MM.1S (cell line): ENCODE measurements around the gene MOCS1.

Experiments used
- DNase-seq: peaks from one replicate; pipeline ENCODE4 v3.0.0-alpha.2; 2015
- H2AFZ ChIP-seq: fragments of 300-600 bp; sonication (generic); 2 replicates; pipeline ENCODE4 v1.6.0; 2016; ENCODE audit warnings: antibody characterized with exemption, low read length
- H3F3A ChIP-seq: fragments of 300-600 bp; sonication (generic); 2 replicates; pipeline ENCODE4 v1.6.1; 2016; ENCODE audit warnings: mild to moderate bottlenecking, antibody characterized with exemption, low read length, moderate library complexity, mixed read lengths; ENCODE audit not compliant: insufficient read depth
- H3K27ac ChIP-seq: fragments of 300-600 bp; sonication (generic); 2 replicates; pipeline ENCODE4 v1.5.1; 2016; ENCODE audit warnings: mild to moderate bottlenecking, low read length
- H3K27me3 ChIP-seq: fragments of 300-600 bp; sonication (generic); replicated peaks from 2 replicates; pipeline ENCODE4 v1.6.0; 2016; ENCODE audit warnings: low read length; ENCODE audit not compliant: insufficient read depth
- H3K36me3 ChIP-seq: fragments of 300-600 bp; sonication (generic); replicated peaks from 2 replicates; pipeline ENCODE4 v1.6.1; 2016; ENCODE audit warnings: mild to moderate bottlenecking, low read length, mixed read lengths; ENCODE audit not compliant: insufficient read depth
- H3K4me1 ChIP-seq: fragments of 300-600 bp; sonication (generic); 2 replicates; pipeline ENCODE4 v1.6.1; 2016; ENCODE audit warnings: low read length, mixed read lengths
- H3K4me2 ChIP-seq: fragments of 300-600 bp; sonication (generic); 2 replicates; pipeline ENCODE4 v1.6.0; 2016; ENCODE audit warnings: low read depth, low read length
- H3K4me3 ChIP-seq: fragments of 300-600 bp; sonication (generic); 2 replicates; pipeline ENCODE4 v1.5.1; 2016; ENCODE audit warnings: low read length, mixed read lengths
- H3K79me2 ChIP-seq: fragments of 300-600 bp; sonication (generic); 2 replicates; pipeline ENCODE4 v1.6.1; 2016; ENCODE audit warnings: mixed run types, low read length, mixed read lengths
- H3K9ac ChIP-seq: fragments of 300-600 bp; sonication (generic); 2 replicates; pipeline ENCODE4 v1.6.1; 2016; ENCODE audit warnings: low read length, mixed read lengths
- H3K9me2 ChIP-seq: fragments of 300-600 bp; sonication (generic); replicated peaks from 2 replicates; pipeline ENCODE4 v1.6.1; 2016; ENCODE audit warnings: mild to moderate bottlenecking, low read length, mixed read lengths; ENCODE audit not compliant: insufficient read depth
- H3K9me3 ChIP-seq: fragments of 300-600 bp; sonication (generic); replicated peaks from 2 replicates; pipeline ENCODE4 v1.6.1; 2016; ENCODE audit warnings: mild to moderate bottlenecking, low read length, mixed read lengths; ENCODE audit not compliant: insufficient read depth
- H4K20me1 ChIP-seq: fragments of 300-600 bp; sonication (generic); 2 replicates; pipeline ENCODE4 v1.6.1; 2016; ENCODE audit warnings: mild to moderate bottlenecking, low read length, moderate library complexity, mixed read lengths; ENCODE audit not compliant: insufficient read depth
- EZH2 ChIP-seq: fragments of 300-600 bp; sonication (generic); optimal IDR thresholded peaks from 2 replicates; pipeline ENCODE3; 2017; ENCODE audit warnings: low read depth, mild to moderate bottlenecking, antibody characterized with exemption, low read length, mixed read lengths
- EZH2phosphoT487 ChIP-seq: fragments of 300-600 bp; sonication (generic); IDR thresholded peaks from 2 replicates; pipeline ENCODE4 v1.6.1; 2018; ENCODE audit warnings: antibody characterized with exemption, low read length
- TF ChIP-seq, protein P1 (sequence below): fragments of 300-600 bp; sonication (generic); IDR thresholded peaks from 2 replicates; pipeline ENCODE4 v1.5.1; 2016; ENCODE audit warnings: antibody characterized with exemption, low read length, mixed read lengths

The MOCS1 gene

DNA sequence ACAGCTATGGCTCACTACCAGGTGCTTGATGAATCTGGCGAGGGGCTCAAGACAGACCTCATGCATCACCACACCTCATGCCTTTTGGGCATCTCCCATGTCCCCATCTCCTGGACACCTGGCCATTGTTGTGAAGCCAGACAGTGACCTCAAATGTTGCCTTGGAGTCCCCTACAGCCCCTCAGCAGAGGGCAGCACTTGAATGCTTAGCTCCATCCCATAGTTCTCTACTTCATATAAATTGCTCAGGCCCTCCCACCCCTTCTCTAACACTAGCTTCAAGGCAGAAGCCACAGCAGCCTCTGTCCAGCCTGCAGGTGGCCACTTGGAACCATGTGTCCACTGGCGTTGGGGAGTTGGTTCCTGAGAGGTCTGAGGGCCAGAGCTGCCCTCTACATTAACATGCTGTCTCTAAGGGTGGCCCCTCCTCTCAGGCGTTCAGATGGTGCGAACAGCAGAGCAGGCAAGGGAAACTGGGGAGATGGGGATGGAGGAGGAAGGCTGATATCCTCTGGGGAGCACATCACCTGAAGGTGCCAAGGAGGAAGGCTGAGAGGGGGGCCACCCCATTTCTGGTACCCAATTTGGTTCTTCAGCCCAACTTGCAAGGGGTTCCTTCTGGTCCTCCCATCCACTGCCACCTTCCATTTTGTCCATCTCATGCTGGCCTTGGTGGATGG lies 31.3 kb downstream of the MOCS1 start:
- no peak overlapping the region for H3K27ac ChIP-seq
- H4K20me1 ChIP-seq, result no peaks in the 10 kb centered on the region
- no peaks in the 10 kb centered on the region for H3K79me2 ChIP-seq
- no peak overlapping the region for H3K4me2 ChIP-seq
- no peaks in the 10 kb centered on the region for H3K4me1 ChIP-seq
- no peaks in the 10 kb centered on the region for H3K36me3 ChIP-seq
- H3K27me3 ChIP-seq, result no peaks in the 10 kb centered on the region
- H3F3A ChIP-seq, result no peaks in the 10 kb centered on the region
- H3K9me3 ChIP-seq, result no peaks in the 10 kb centered on the region
- no peak overlapping the region for H2AFZ ChIP-seq
- H3K9me2 ChIP-seq, result no peaks in the 10 kb centered on the region
- no peak overlapping the region for H3K4me3 ChIP-seq
- H3K9ac ChIP-seq, result no peak overlapping the region
- no peak for DNase-seq
- TF ChIP-seq, protein P1, sequence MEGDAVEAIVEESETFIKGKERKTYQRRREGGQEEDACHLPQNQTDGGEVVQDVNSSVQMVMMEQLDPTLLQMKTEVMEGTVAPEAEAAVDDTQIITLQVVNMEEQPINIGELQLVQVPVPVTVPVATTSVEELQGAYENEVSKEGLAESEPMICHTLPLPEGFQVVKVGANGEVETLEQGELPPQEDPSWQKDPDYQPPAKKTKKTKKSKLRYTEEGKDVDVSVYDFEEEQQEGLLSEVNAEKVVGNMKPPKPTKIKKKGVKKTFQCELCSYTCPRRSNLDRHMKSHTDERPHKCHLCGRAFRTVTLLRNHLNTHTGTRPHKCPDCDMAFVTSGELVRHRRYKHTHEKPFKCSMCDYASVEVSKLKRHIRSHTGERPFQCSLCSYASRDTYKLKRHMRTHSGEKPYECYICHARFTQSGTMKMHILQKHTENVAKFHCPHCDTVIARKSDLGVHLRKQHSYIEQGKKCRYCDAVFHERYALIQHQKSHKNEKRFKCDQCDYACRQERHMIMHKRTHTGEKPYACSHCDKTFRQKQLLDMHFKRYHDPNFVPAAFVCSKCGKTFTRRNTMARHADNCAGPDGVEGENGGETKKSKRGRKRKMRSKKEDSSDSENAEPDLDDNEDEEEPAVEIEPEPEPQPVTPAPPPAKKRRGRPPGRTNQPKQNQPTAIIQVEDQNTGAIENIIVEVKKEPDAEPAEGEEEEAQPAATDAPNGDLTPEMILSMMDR, result no peak
- TF ChIP-seq EZH2 (no peak), EZH2phosphoT487 (no peak)

DNA sequence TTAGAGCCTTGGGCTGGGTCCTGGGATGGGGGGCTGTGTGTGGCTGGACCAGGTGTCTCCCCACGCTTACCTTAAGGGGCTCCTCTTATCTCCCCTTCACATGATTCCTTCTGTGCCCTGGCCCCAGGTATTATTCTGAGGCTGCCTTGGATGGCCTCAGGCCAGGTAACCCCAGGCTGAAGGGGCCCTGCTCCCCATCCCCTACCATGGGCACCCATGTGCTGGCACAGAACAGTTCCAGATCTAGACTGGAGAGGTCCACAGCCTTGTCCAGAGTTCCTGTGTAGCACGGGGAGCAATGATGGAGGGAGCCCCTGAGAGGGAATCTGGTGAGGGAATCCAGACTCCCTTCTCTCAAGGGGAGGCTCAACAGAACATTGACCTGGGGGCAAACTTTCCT lies 32.1 kb downstream of the MOCS1 start:
- no peaks in the 10 kb centered on the region for H4K20me1 ChIP-seq
- no peaks in the 10 kb centered on the region for H3K9me3 ChIP-seq
- H3K27ac ChIP-seq, result no peak overlapping the region
- no peak overlapping the region for H2AFZ ChIP-seq
- no peaks in the 10 kb centered on the region for H3K27me3 ChIP-seq
- H3K9me2 ChIP-seq, result no peaks in the 10 kb centered on the region
- H3K9ac ChIP-seq, result no peak overlapping the region
- H3K79me2 ChIP-seq, result no peaks in the 10 kb centered on the region
- no peaks in the 10 kb centered on the region for H3K4me1 ChIP-seq
- H3F3A ChIP-seq, result no peaks in the 10 kb centered on the region
- H3K4me2 ChIP-seq, result no peak overlapping the region
- H3K4me3 ChIP-seq, result no peak overlapping the region
- DNase-seq, result no peak
- TF ChIP-seq, protein P1, result no peak
- TF ChIP-seq EZH2phosphoT487 (no peak), EZH2 (no peak)
- no peaks in the 10 kb centered on the region for H3K36me3 ChIP-seq

DNA sequence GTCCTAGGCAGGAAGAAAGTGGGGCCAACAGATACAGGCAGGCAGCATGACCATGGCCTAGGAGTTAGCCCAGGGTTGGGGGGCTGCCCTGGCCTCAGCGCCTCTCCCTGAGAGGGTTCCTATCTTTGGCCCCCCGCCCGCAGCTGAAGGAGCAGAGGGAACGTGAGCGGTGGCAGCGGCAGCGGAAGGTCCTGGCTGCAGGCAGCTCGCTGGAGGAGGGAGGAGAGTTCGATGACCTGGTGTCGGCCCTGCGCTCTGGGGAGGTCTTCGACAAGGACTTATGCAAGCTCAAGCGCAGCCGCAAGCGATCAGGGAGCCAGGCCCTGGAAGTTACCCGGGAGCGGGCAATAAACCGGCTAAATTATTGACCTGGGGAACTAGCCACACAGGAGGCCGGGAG lies 32.6 kb downstream of the MOCS1 start:
- no peaks in the 10 kb centered on the region for H3F3A ChIP-seq
- H3K4me1 ChIP-seq, result no peaks in the 10 kb centered on the region
- TF ChIP-seq, protein P1, result no peak
- TF ChIP-seq EZH2, result no peak
- no peak for TF ChIP-seq EZH2phosphoT487
- H3K4me3 ChIP-seq, result no peak overlapping the region
- H3K4me2 ChIP-seq, result no peak overlapping the region
- DNase-seq, result no peak
- no peaks in the 10 kb centered on the region for H3K27me3 ChIP-seq
- no peaks in the 10 kb centered on the region for H4K20me1 ChIP-seq
- no peak overlapping the region for H3K27ac ChIP-seq
- no peaks in the 10 kb centered on the region for H3K79me2 ChIP-seq
- H3K9ac ChIP-seq, result no peak overlapping the region
- no peaks in the 10 kb centered on the region for H3K9me3 ChIP-seq
- H3K9me2 ChIP-seq, result no peaks in the 10 kb centered on the region
- H2AFZ ChIP-seq, result no peak overlapping the region
- no peaks in the 10 kb centered on the region for H3K36me3 ChIP-seq
